Chondrocyte (in vitro differentiated cells): ENCODE data around the gene STARD4. TPM values are rescaled to one million over a fixed set of nuclear protein-coding genes. Genes with fewer than 3 reads are reported as not detected.

ENCODE experiments used
- DNase-seq: peaks from one replicate; pipeline ENCODE4 v3.0.0; 2021; ENCODE audit warnings: mixed read lengths, low spot score
- H3K27ac Mint-ChIP-seq: one replicate; pipeline ENCODE4 v1.8.0; 2021; ENCODE audit warnings: mild to moderate bottlenecking, moderate library complexity, mixed read lengths; ENCODE audit not compliant: unreplicated experiment
- H3K27me3 Mint-ChIP-seq: 2 replicates; pipeline ENCODE4 v1.8.0; 2021; ENCODE audit warnings: low read depth, mixed read lengths
- H3K36me3 Mint-ChIP-seq: 2 replicates; pipeline ENCODE4 v1.8.0; 2021; ENCODE audit warnings: low read depth, mixed read lengths
- H3K4me1 Mint-ChIP-seq: 2 replicates; pipeline ENCODE4 v1.8.0; 2021; ENCODE audit warnings: low read depth, mild to moderate bottlenecking, mixed read lengths
- H3K4me3 Mint-ChIP-seq: one replicate; pipeline ENCODE4 v1.8.0; 2021; ENCODE audit warnings: mild to moderate bottlenecking, moderate library complexity, mixed read lengths; ENCODE audit not compliant: unreplicated experiment
- H3K9me3 Mint-ChIP-seq: 2 replicates; pipeline ENCODE4 v1.8.0; 2021; ENCODE audit warnings: low read depth, mixed read lengths
- total RNA-seq: library from RNA; stranded (reverse); gene quantifications from 3 replicates; pipeline ENCODE4 v1.2.1, GENCODE V29; 2021
- TF ChIP-seq, protein P1 (sequence below): fragments of 200-600 bp; sonication (generic); IDR thresholded peaks from 2 replicates; pipeline ENCODE4 v1.5.0; 2021; ENCODE audit warnings: antibody characterized with exemption, mild to moderate bottlenecking, moderate library complexity

The STARD4 gene
- total RNA-seq, 1 donor from 2014 or later, result 69.6 TPM

GRCh38 chr5:111502956-111503355, 9.4 kb downstream of the STARD4 start:
- no peak overlapping the region for H3K4me3 Mint-ChIP-seq
- no peak for DNase-seq
- no peaks in the 10 kb centered on the region for H3K9me3 Mint-ChIP-seq
- peaks cover 27% of the 10 kb centered on the region for H3K36me3 Mint-ChIP-seq
- no peaks in the 10 kb centered on the region for H3K27me3 Mint-ChIP-seq
- H3K27ac Mint-ChIP-seq, result peak overlapping the region; percentile 41
- TF ChIP-seq, protein P1, sequence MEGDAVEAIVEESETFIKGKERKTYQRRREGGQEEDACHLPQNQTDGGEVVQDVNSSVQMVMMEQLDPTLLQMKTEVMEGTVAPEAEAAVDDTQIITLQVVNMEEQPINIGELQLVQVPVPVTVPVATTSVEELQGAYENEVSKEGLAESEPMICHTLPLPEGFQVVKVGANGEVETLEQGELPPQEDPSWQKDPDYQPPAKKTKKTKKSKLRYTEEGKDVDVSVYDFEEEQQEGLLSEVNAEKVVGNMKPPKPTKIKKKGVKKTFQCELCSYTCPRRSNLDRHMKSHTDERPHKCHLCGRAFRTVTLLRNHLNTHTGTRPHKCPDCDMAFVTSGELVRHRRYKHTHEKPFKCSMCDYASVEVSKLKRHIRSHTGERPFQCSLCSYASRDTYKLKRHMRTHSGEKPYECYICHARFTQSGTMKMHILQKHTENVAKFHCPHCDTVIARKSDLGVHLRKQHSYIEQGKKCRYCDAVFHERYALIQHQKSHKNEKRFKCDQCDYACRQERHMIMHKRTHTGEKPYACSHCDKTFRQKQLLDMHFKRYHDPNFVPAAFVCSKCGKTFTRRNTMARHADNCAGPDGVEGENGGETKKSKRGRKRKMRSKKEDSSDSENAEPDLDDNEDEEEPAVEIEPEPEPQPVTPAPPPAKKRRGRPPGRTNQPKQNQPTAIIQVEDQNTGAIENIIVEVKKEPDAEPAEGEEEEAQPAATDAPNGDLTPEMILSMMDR, result no peak
- H3K4me1 Mint-ChIP-seq, result peaks cover 57% of the 10 kb centered on the region

- TF ChIP-seq, protein P1, result no peak
- Mint-ChIP-seq H3K4me3 (no peak overlapping the region), H3K4me1 (peaks cover 31% of the 10 kb centered on the region), H3K9me3 (no peaks in the 10 kb centered on the region), H3K27me3 (no peaks in the 10 kb centered on the region), H3K36me3 (peaks cover 33% of the 10 kb centered on the region), H3K27ac (no peak overlapping the region)
- DNase-seq, result no peak
Measured at GRCh38 chr5:111498346-111498745, 14.0 kb downstream of the STARD4 start.

DNA sequence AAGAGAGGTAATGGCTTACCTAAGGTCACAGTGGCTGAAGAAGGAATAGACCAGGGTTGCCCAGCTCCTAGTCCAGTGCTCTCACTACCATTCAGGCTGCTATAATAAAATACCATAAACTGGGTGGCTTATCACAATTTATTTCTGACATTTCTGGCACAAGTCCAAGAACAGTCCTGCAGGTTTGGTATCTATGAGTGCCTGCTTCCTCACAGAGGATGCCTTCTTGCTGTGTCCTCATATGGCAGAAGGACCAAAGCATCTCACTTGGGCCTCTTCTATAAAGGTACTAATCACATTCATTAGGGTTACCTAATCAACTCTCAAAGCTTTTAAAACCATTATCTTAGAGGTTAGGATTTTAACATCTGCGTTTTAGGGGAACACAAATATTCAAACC, 17.2 kb downstream of the STARD4 start:
- DNase-seq, result no peak
- H3K4me1 Mint-ChIP-seq, result peaks cover 20% of the 10 kb centered on the region
- no peak overlapping the region for H3K4me3 Mint-ChIP-seq
- no peak overlapping the region for H3K27ac Mint-ChIP-seq
- H3K9me3 Mint-ChIP-seq, result no peaks in the 10 kb centered on the region
- TF ChIP-seq, protein P1, result no peak
- H3K36me3 Mint-ChIP-seq, result peaks cover 27% of the 10 kb centered on the region
- H3K27me3 Mint-ChIP-seq, result no peaks in the 10 kb centered on the region

DNA sequence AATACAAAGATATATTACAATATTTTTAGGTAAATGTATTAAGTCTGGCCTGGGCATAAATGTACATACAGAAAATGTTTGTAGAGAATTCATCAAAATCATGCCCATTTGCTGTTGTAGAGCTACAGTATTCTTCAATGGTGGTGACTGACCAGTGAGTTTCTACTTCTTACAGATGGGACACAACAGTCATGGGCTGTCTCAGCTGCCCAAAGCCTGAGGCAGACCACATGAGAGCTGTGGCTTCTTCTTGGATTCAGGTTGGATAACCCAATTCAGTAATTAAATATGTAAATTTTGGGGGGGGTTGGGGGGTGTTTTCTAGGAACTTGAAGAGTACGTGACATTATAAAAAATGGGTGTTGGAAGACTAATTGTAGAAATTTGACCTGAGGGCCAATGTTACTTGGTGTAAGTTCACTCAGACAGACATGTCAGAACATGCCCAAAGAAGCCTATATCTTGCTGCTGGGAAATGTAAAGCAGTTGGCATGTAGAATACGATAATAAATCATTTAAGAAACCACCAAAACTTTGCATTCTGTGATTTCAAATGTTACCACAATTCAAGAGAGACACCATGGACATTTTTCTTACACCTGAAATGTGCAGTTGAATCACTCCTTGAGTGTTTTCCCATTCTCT, 17.9 kb downstream of the STARD4 start:
- peak overlapping the region; percentile 45 for H3K27ac Mint-ChIP-seq
- H3K4me3 Mint-ChIP-seq, result no peak overlapping the region
- H3K9me3 Mint-ChIP-seq, result no peaks in the 10 kb centered on the region

DNA sequence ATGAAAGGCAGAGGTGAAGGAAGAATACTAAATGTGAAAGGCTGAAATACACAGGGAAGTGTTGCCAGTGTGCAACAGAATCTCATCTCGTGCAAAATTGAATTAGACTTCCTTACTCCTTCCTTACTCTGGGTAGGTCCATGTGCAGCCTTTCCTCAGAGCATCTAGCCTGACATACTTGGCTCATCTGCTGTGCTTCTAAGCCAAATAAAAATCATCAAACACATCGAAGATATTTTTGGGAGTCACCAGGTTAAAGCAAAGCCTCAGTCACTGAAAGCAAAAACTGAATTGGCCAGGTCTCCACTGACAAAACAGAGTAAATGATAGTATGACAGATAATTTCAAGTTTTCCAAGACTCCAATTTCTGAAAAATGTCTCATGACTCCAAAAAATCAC, 19.3 kb downstream of the STARD4 start:
- Mint-ChIP-seq H3K9me3 (no peaks in the 10 kb centered on the region), H3K4me3 (no peak overlapping the region), H3K27ac (no peak overlapping the region), H3K4me1 (peaks cover 12% of the 10 kb centered on the region), H3K27me3 (no peaks in the 10 kb centered on the region), H3K36me3 (peaks cover 16% of the 10 kb centered on the region)
- TF ChIP-seq, protein P1, result no peak
- DNase-seq, result no peak

More for the DNA sequence above, 17.9 kb downstream of the STARD4 start:
- DNase-seq, result no peak
- Mint-ChIP-seq H3K4me1 (peaks cover 20% of the 10 kb centered on the region), H3K36me3 (peaks cover 24% of the 10 kb centered on the region), H3K27me3 (no peaks in the 10 kb centered on the region)
- TF ChIP-seq, protein P1, result no peak
